GM19328 (cell line): ENCODE measurements around the gene MEA1.

ENCODE experiments used
- ATAC-seq: cut with Tn5 transposase; IDR thresholded peaks from one replicate; pipeline ENCODE4 v1.9.1; 2021; ENCODE audit warnings: mild to moderate bottlenecking, moderate library complexity; ENCODE audit not compliant: unreplicated experiment

Gene MEA1

GRCh38 chr6:43040542-43041257 is 27.0 kb upstream of the MEA1 start:
- no peak for ATAC-seq

DNA sequence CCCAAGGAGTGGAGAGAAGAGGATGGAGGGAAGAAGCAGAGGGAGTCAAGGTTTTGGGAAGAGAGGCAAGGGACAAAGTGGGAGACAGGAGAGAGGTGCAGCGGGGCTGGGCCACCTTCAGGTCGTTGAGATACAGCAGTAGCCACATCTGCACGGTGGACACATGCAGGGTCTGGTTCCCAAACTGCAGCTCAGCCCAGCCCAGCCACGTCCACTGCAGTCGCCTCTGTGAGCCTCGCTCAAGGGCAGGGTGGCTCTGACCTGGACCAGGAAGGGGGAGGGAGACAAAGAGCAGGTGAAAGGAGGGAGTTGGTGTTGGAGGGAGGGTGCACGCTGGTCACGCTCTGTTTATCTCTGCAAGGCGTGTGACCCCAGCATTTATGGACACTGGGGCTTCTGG is 25.0 kb upstream of the MEA1 start:
- ATAC-seq = no peak

DNA sequence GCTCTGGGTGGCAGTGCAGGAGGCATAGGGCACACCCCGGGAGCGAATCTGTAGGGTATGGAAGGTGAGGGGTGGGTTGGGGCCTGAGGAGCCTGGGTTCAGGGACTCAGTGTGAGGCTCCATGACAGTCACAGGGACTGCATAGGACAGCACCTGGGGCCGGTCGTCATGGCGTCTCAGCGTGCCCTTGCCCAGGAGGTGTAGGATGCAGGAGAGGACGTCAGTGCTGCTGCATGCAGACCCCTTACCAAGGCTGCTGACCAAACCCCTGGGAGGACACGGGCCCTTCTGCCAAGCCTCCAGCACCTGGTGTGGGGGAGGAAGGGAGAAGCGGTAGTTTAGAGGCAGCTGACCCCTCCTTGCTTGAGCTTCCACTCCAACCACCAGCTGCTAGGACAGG is 24.0 kb upstream of the MEA1 start:
- no peak for ATAC-seq

DNA sequence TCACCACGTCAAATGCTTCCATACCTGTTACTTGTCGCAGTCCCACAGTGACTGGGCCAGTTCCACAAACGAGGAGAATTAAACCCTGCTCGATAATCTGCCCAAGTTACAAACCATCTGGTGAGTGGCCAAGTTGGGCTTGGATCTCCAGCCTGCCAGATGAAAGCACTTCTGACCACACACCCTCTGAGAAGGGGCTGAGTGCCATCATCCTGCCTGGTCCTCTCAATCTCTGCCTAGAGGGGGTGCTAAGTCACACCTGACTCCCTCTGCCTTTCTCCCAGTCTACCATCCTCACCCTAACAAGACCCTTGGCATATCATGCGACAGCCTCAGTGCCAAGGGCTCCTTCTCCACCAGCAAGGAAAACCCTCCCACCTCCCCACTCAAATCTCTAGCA is 23.5 kb upstream of the MEA1 start:
- no peak for ATAC-seq

GRCh38 chr6:43036712-43037111 is 23.0 kb upstream of the MEA1 start:
- no peak for ATAC-seq

- no peak for ATAC-seq
Measured at GRCh38 chr6:43035495-43036194, 21.9 kb upstream of the MEA1 start.

DNA sequence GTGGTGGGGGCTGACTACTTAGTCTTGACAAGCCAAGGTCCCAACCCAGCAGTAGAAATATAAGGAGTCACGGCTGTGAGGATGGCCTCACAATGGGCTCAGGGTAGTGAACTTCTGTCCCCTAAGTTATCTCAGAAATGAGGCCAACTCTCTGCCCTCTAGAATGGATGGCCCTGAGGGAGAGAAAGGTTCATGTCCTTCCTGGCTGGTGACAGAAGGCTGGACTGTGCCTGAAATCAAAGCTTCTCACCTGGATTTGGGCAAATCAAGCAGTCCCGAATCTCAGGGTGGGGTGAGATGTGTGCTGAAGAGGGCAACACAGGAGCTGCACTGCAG is 20.4 kb upstream of the MEA1 start:
- ATAC-seq = no peak

GRCh38 chr6:43033496-43034189 is 19.9 kb upstream of the MEA1 start:
- no peak for ATAC-seq

DNA sequence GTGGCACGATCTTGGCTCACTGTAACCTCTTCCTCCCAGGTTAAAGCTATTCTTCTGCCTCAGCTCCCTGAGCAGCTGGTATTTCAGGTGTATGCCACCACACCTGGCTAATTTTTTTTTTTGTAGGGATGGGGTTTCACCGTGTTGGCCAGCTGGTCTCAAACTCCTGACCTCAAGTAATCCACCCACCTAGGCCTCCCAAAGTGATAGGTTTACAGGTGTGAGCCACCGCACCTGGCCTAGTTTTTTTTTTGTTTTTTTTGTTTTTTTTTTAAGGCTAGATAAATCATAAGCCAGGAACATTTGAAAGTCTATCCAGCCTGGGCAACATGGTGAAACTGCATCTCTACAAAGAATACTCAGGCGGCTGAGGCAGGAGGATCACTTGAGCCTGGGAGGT is 18.6 kb upstream of the MEA1 start:
- ATAC-seq = no peak

GRCh38 chr6:43029120-43029519 is 15.4 kb upstream of the MEA1 start:
- ATAC-seq = no peak

DNA sequence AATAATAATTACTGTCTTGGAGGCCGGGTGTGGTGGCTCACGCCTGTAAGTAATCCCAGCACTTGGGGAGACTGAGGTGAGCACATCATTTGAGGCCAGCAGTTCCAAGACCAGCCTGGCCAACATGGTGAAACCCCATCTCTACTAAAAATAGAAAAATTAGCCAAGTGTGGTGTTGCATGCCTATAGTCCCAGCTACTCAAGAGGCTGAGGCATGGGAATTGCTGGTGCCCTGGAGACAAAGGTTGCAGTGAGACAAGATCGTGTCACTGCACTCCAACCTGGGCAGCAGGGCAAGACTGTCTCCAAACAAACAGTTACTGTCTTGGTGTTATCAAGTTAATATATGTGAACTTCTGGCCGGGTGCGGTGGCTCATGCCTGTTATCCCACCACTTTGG is 12.6 kb upstream of the MEA1 start:
- no peak for ATAC-seq

DNA sequence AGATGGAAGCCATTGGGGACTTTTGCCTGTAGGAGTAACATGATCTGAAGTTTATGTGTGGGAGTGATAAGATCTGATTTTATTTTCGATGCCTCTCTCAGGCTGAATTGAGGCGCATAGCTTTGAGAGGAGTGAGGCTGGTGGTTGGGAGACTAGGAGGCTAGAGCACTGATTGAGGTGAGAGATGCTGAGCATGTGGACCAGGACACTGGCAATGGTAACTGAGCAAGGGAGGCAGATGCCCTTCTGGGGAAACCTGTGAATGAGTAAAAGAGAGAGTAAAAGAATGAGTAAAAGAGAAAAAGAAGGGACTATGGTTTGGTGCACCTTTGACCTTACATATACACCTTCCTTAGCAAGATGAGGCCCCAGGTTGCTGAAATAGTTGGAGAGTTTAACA is 10.7 kb upstream of the MEA1 start:
- no peak for ATAC-seq

- ATAC-seq = no peak
Measured at GRCh38 chr6:43021270-43022047, 7.7 kb upstream of the MEA1 start, which contains the start of gene RRP36. TSS of gene RRP36 (plus strand) at chr6:43021623. CDS start at chr6:43021655, 32 bp downstream.

DNA sequence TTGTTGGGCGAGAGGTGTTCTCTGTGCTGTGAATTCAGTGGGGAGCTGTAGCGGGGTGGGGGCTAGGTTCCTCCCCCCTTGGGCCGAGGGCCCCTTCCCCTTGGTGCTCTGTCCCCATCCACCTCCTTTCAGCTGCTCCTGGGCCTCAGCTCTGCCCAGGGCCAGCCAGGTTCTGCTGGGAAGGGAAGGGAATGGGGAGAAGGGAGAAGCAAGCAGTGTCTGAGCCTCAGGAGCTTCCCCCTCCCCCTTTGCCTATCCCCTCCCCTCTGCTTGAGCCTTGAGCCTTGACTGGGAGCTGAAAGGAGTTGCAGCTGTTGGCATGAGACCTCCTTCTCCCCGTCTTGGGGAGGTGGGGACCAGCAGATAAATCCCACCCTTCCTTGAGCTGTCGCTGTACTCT is 7.1 kb upstream of the MEA1 start:
- no peak for ATAC-seq

DNA sequence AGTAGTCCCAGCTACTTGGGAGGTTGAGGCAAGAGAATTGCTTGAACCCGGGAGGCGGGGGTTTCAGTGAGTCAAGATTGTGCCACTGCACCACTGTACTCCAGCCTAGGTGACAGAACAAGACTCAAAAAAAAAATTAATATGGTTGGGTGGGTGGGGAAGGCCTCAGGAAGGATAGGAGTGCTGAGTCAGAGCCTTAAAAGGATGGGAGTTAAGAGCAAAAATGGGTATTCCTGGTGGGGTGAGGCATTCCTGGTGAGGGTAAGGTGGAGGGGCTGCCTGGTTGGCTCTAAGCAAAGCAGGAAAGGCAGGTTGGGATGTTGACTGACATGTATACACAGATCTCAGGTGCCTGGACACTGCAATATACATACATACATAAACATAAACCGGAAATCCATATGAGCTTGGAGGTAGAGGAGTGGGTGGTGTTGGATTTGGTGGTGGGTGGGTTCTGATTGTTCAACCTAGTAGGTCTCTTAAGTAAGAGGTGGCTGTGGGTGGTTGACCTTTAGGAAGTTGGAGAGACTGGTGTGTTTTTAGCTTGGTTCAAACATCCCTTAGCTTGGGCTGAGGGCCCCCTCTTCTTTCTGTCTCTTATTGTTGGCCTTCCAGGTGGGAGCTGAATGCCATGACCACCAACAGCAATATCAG is 6.4 kb upstream of the MEA1 start:
- ATAC-seq = no peak

GRCh38 chr6:43019152-43019551 is 5.4 kb upstream of the MEA1 start:
- ATAC-seq = no peak

- no peak for ATAC-seq
Measured at GRCh38 chr6:43016943-43017334, 3.2 kb upstream of the MEA1 start.

DNA sequence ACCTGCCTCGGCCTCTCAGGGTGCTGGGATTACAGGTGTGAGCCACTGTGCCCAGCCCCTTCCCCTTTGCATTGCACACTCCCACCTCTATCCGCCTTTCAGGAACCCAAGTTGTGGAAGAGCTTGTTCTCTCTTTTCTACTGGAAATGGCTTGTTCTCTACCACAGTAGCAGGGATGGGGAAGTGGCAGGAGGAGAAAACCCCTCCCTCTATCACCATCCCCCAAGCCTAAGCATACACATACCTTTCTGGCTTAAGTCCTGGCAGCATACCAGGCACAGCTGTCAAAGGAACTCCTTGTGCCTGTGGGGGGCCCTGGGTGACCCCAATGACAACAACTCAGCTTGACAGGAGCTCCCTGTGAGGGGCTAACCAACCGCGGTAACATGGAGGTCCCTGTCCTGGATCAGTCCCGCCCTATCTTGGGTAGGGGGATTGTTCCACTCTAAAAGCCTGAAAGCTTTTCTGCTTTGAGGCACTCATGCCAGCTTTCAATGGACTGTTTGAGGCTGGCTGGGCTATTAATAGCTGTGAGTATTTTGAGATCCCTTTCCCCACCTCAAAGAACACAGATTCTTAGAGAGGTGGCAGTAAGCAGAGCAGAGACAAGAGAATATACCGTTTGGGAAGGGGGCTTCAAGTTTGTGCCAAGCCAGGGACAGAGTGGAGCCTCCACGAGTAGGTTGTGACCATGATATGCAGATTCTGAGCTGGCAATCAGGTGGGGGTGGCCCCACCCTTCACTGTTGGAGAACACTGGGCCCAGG is 2.6 kb upstream of the MEA1 start:
- ATAC-seq = no peak

- ATAC-seq = no peak
Measured at GRCh38 chr6:43014434-43014909, 726 bp upstream of the MEA1 start.
